ENCODE results near the gene AQP1.

- TF ChIP-seq, protein P1, sequence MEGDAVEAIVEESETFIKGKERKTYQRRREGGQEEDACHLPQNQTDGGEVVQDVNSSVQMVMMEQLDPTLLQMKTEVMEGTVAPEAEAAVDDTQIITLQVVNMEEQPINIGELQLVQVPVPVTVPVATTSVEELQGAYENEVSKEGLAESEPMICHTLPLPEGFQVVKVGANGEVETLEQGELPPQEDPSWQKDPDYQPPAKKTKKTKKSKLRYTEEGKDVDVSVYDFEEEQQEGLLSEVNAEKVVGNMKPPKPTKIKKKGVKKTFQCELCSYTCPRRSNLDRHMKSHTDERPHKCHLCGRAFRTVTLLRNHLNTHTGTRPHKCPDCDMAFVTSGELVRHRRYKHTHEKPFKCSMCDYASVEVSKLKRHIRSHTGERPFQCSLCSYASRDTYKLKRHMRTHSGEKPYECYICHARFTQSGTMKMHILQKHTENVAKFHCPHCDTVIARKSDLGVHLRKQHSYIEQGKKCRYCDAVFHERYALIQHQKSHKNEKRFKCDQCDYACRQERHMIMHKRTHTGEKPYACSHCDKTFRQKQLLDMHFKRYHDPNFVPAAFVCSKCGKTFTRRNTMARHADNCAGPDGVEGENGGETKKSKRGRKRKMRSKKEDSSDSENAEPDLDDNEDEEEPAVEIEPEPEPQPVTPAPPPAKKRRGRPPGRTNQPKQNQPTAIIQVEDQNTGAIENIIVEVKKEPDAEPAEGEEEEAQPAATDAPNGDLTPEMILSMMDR (IDR thresholded peaks at IDR 0.05): peak in 1 of 4 experiments; percentile 4
- TF ChIP-seq POLR2A (IDR thresholded peaks at IDR 0.05) (peak in 1 of 2 donors; percentile 26), EP300 (IDR thresholded peaks at IDR 0.05) (no peak), POLR2AphosphoS5 (IDR thresholded peaks at IDR 0.05) (no peak)
Measured at GRCh38 chr7:30912021-30912730, 523 bp downstream of the AQP1 start.

Data from gastroesophageal sphincter (tissue), 3 donors.